ENCODE measurements around the gene SDK1.

GRCh38 chr7:4109481-4110110, 808.5 kb downstream of the SDK1 start:
- TF ChIP-seq CTCF (IDR thresholded peaks at IDR 0.05 in 4 of 5, conservative IDR thresholded peaks at IDR 0.05 in 1 of 5) (no peak), POLR2A (IDR thresholded peaks at IDR 0.05) (no peak)
